ENCODE results near the gene DET1.
"Not testable (repeated sequence)": the region's sequence is repeated elsewhere in the genome, so short reads cannot be mapped to it uniquely, and the experiment has no call there.

Gene DET1

DNA sequence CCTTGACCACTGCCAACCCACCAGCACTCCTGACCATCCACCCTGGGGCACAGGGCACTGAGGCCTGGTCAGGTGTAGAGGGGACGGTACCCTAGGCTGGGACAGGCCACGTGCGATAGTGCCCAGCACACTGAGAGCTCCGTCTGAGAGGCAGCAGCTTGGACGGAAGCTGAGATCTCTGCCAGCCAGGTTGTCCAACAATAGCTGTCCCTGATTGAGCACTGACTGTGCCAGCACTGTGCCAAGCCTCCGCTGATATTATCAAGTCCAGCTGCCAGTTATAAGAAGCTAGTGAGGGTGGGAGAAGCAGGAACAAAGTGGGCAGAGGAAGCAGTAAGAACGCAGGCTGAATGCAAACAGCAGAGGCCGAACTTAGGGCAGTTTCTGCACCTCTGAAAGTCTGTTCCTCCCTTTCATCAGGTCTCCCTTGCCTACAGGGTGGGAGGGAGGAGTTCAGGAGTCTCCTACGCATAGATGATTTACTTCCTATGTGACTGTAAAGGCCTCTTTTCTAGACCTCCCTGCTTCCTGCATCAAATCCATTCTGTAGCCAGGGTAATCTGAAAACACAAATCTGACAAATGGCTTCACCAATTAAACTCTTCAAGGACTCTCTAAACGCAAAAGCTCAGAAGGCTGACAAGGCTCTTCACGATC, 49.2 kb downstream of the DET1 start:
- DNase-seq (ENCODE audit: low read depth): no peak

DNA sequence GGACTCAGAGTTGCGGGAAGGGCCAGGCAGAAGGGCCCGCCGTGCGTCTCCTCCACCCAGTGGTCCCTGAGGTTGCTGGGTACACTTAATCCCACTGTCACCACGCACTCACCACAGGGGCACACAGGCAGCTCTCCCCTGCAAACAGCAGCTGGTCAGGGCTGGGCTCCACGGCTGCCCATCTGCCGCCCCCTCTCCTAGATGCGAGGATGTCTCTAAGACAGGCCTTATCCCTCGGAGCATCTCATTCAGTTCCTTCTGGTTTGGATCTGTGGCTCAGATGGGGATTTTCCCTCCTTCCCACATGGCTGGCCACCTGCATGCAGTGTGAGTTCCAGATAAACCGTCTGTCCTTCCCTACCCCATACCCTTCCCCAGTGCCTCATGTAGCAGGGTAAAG, 52.6 kb downstream of the DET1 start:
- DNase-seq (ENCODE audit: low read depth): no peak

DNA sequence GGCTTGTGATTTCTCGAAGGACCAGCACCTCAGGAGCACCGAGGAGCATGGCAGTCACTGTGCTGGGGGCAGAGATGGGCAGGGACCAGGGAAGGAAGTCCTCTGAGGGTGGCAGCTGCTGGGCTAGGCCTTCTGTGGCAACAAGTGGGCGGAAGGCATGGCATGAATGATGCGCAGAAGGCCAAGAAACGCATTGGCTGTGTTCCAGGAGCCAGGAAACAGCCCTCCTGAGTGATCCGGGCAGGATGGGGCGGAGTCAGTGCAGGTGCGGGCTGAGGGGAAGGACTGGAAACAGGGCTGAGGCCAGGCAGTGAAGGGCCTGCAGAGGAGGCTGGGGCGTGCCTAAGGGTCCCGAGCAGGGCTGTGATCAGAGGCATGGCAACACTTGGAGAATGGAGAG, 55.3 kb downstream of the DET1 start:
- no peak for DNase-seq (ENCODE audit: low read depth)

DNA sequence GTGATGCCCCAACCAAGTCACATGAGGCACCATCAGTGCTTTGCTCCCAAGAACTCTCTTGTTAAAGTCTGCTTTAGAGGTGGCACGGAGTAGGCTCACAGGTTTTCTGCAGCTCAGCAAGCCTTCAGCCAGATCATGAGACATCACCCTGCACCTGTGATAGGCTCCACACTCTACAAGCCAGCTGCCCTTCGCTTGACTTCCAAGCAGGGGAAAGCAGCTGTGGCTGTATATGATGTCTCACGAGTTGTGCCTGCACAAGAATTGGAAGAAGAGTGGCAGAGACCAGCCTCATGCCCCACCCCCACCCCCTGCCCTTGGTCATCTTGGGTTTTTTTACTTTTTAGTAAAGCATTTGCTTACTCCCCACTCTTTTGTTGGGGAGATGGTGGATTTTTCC, 56.4 kb downstream of the DET1 start:
- DNase-seq (ENCODE audit: low read depth): no peak

DNA sequence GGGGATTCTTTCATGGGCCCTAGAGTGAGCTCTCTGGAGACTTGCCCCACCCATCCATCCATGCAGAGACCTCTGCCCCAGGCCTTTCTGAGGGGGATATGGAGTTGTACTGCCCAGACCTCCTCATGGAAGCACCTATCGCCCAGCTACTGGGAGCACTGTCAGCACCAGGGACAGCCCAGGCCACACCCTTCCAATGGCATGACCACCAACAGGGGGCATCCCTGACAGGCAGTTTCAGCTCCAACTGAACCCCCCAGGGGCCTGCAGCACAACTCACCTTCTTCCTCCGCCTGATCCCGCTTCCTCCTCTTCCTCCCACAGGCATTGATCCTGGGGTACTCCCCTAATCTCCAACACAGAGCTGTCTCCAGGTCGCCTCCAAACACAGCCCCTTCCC, 57.2 kb downstream of the DET1 start:
- no peak for DNase-seq (ENCODE audit: low read depth)

DNA sequence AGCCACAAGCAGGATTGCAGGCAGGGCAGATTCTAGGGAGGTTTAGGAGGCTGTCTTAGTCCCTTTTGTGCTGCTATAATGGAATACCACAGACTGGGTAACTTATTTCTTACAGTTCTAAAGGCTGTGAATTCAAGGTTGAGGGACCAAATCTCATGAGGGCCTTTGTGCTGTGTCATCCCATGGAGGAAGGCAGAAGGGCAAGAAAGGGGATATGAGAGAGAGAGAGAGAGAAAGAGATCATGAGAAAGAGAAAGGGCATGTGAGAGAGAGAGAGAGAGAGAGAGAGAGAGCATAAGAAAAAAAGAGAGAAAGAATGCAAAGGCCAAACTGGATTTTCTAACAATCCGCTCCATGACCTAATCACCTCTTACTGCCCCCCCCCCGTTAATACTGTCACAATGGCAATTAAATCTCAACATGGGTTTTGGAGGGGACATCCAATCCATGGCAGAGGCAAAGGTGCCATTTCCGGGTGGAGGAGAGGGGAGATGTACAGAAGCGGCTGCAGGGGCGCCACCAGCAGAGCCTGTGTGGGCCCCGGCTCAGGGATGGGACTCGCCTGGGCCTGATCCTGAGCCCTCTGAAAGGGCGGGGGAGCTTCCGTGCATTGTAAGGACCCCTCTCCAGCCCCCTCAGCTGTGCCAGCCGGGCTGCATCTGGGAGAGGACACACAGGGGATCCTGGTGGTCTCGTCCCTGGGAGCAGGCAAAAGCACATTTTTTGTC, 58.5 kb downstream of the DET1 start:
- no peak for DNase-seq (ENCODE audit: low read depth)

DNA sequence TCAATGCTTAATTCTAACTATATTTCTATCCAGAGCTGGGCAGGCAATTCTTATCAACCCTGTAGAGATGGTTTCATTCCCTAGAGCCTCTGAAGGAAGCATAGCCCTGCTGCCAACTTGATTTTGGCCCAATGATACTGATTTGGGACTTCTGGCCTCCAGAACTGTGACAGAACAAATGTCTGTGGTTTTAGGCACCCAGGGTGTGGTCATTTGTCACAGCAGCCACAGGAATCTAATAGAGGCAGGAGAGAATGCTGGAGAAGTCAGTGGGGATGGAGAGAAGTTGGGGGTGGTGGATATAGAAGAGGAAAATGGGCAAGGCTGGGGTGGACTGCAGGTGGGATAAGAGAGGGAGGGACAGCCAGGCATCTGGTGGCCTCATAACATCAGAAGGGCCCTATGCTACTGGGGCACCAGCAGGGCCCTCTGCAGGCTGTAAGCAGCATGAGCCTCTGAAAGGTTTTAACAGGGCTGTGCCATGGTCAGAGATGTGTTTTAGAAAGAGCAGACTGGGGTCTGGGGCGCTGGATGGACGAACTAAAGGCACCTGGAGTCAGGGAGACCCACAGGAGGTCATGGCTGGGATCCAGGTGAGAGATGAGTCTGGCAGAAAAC, 59.2 kb downstream of the DET1 start:
- DNase-seq (ENCODE audit: low read depth): no peak

DNA sequence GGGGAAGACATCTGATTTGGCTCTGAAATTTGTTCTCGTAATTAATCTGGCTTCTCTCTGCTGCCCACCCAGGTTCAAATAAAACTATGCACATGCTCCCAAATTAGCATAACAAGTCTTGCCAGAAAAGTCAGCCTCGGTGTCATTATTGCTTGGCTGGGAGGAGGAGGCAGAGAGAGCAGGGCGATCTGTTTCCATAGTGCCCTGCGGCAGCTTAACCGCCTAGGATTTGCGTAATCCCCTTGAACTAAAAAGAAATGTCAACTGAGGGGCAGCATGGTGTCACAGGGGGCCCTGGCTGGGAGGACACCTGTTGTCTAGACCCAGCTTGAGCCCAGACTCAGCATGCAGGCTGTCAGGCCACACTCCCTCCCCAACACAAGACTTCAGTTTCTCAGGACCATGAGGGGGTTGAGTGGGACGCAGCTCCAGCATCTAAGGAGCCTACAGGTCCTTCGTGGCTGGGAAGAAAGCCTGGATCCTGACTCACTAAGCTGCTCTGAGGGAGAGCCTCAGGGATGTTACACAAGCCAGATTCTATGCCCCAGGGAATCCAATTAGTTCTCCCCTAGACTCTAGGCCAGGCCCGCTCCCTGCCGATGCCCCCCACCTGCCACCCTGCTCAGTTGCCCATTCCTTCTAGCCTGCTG, 61.7 kb downstream of the DET1 start:
- no peak for DNase-seq (ENCODE audit: low read depth)

DNA sequence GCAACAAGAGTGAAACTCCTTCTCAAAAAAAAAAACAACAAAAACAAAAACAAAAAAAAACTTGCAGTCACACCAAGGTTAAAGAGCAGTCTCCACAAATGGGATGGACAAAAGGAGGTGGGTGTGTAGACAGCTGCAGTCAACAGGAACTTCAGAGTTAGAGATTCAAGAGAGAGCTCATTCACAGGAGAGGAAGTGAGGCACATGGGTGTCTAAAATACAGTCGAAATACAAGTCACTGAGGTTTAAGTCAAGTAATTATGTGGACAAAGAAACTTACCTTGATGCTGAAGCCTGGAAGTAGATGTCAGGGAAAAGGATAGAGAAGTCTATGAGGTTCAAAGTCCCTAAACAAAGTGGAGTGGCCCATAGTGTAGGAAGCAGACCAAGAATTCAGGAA, 64.2 kb downstream of the DET1 start:
- DNase-seq (ENCODE audit: low read depth): no peak

DNA sequence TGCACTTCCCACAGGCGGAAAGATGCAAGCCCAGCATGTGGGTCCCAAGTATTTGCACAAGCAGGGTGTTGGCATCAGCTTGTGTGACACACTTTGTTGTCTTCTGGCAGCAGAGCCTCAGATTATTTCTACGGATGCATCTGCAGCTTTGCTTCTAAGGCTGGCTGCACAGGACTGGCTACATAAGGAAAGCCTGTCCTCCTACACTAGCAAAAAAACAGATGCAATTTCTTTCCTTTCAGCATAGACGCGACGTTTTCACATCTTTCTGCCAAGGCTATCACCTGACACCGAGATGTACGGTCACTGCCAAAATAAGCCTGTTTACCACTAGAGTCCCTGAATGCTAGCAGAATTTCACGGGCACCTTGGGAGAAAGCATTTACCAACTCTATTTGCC, 65.5 kb downstream of the DET1 start:
- no peak for DNase-seq (ENCODE audit: low read depth)

DNA sequence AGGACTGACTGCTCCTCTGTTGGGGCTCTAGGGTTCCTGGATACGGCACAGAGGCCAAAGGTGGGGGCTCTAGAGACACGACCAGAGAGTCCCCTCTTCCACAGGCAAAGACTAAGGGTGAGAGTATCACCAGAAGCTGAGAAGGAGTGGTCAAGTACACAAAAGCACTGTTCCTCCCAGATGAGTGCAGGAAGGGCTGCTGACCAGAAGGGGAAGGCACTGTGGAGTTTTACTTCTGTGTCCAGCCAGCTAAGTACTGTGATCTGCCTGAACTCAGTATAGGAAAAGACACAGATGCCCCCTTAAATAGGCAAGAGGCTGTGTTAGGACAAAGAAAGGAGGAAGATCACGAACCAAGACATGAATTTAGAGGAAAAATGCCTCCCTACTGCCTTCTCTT, 67.3 kb downstream of the DET1 start:
- no peak for DNase-seq (ENCODE audit: low read depth)

DNA sequence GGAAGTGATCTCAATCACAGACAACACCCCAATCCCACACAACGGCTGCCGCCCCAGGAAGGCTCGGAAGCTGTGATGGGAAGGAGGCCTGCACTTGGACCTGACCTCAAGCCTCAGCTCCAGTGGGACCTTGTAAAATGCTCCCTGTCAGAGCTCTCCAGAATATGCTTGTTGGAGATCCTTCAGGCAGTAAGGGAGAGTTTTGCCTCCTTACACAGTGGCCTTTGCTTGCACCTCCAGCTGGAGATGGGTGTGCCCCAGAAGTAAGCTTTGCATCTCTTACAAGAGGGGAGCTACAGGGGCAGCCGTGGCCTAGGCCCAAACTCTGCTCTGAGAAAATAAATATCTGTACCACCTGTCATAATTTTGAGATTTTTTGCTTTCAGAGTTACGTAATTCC, 68.6 kb downstream of the DET1 start:
- no peak for DNase-seq (ENCODE audit: low read depth)

DNA sequence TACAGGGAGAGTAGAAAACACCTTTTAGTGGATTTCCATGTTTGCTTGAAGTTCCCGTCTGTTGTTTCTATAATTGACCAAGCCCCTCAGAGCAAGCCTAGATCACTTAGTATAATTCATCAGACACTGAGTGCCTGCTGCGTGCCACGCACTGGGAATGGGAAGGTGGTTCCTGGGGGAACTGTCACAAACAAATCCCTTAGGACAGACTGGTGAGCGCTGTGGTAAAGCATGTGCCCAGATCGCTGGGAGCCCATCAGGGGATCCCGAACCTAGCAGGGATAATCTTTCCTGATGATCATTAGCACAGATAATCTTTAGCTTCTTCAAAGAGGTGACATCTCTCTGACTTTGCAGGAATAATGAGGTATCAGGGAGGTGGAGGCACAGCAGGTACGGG, 69.4 kb downstream of the DET1 start:
- DNase-seq (ENCODE audit: low read depth): no peak

DNA sequence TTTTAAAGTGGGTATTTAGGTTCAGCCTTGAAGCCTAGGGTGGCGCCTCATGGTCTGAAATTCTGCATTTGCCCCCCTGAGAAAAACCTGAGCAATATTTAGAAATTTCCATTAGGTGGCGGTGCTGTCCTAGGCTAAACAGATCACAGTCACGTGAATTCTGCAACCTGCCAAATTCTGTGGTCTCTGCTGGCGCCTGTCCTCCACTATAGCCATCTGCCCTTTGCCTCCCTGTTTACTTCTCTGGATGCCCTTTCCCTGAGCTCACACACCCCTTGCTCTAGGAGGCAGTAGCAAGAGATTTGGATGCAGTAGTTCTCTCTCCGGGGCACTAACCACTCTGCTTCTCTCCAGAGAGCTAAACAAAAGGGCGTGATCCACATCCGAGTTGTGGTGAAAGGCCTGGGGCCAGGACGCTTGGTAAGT, 69.8 kb downstream of the DET1 start:
- peak; percentile 40 for DNase-seq (ENCODE audit: low read depth)

DNA sequence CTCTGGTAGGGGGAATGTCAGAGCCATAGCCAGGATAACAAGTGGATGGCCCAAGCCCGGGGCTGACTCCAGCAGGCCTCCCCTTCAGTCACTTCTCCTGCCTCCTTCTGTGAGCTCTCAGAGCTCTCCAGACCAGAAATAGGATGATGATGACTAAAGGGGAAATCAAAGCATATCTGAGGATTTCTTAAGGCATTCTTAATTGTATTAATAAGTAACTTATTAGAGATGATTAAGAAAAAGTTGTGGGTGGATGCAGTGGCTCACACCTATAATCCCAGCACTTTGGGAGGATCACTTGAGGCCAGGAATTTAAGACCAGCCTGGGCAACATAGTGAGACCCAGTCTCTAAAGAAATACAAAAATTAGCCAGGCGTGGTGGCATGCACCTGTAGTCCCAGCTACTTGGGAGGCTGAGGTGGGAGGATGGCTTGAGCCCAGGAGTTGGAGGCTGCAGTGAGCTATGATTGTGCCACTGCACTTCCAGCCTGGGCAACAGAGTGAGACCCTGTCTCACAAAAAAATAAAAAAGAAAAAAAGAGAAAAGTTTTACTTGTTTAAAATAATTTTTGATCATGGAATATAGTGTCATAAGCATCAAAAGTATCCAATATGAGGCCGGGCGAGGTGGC, 72.7 kb downstream of the DET1 start:
- DNase-seq (ENCODE audit: low read depth): not testable (repeated sequence)

DNA sequence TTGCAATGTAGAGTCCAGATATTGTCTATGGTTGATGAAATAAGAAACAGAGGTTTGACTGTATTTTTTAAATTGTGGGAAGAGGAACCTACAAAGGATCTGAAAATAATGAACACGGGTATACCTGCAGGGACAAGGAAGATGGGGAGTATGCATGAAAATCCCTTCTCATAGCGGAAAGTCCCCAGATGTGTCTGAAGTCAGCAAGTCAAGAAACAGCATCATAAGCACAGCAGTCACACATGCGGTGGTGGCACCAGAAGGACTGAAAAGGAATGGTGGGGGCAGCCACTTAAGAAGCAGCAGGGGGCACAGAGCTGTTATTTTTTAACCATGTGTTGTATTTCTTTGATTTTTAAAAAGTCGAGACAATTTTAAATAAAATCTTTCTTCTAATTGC, 74.3 kb downstream of the DET1 start:
- DNase-seq (ENCODE audit: low read depth): no peak

DNA sequence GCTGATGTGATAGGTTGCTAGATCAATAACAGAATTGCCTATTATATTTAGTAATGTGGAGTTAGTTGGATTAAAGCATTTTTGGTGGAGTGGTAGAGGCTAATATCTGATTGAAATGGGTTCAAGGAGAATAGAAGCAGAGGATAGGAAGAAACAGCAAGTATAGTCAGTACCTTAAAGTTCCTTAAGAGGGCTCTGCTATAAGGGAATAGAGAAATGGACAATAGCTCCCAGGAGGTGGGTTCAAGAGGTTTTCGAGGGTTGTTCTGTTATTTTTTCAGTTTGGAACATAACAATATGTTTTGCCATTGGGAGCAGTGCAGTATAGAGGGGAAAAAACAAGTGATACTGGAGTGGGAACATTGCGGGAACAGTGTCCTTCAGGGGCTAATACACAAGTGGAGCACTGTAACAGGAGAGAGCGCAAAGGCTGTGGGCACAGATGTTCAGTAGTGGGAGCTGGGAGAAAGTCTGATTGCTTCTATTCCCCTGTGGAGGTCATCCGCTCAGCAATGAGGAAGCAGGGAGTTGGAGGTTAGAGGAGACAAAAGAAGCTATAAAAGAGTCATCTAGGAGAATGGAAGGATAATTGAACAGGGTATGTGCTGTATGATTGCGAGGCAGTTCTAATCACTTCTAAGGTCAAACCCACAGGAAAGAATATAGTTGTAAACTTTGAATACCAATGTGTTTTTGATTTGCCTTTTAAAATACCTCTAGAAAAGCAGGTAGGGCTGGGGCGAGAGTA, 75.7 kb downstream of the DET1 start:
- DNase-seq (ENCODE audit: low read depth): no peak

DNA sequence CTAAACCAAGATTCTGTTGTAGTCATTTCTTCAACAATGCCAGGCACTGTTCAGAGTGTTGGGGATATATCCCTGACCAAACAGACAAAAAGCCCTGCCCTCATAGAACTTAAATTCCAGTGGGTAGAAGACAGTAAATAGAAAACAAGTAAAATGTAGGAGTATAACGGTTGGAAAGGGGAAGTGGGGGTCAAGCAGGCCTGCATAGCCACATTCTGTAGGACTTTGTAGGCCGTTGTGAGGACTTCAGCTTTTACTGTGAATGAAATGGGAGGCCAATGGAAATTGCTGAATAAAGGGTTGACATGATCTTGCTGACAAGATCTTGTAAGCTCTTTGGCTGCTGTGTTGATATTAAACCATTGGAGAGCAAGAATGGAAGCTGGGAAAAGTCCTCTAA, 77.2 kb downstream of the DET1 start:
- no peak for DNase-seq (ENCODE audit: low read depth)

DNA sequence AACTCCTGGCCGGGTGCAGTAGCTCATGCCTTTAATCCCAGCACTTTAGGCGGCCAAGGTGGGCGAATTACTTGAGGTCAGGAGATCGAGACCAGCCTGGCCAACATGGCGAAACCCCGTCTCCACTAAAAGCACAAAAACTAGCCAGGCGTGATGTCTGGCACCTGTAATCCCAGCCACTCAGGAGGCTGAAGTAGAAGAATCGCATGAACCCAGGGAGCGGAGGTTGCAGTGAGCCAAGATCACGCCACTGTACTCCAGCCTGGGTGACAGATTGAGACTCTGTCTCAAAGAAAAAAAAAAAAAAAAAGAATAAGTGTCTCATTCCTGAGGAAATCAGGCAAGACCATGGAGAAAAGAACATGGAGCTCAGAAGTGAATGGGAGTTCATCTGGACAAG, 77.8 kb downstream of the DET1 start:
- not testable (repeated sequence) for DNase-seq (ENCODE audit: low read depth)

DNA sequence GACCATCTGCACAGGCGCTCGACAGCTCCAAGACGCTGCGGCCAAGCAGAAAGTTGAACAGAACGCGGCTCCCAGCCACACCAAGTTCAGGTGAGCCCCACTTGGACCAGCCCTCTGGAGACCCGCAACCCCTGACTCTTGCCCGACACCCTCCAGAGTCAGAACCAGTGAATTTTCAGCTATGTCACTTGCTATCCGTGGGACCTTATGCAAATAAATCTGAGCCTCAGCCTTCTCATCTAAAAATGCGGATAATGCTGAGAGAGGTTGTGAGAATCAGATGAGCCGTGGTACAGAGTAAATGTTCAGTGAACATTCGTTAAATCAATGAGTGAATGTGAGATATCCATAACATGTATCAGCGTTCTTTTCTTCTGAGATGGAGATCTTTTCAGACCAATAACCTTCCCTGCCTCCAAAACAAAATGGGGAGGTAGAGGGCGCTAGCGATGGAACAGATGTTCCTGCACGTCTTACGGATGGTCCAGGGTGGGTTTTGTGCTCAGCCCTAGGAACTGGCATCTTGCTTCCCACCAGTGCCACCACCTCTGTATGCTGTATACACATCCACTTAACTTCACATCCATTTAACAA, 78.4 kb downstream of the DET1 start:
- no peak for DNase-seq (ENCODE audit: low read depth)

Measured in CMK (cell line).